ENCODE measurements around the gene AMPH. TPM values are rescaled to one million over a fixed set of nuclear protein-coding genes. Genes with fewer than 3 reads are reported as not detected.

Gene AMPH
- total and polyA plus RNA-seq, 9 of the 15 experiments (the other 6 are each of a cell fraction or from before 2014, with no cell fraction given), result 0.03 to 0.35 TPM; not detected in 7

GRCh38 chr7:38393874-38394273, 237.3 kb downstream of the AMPH start:
- in situ Hi-C loops (cut with MboI) (no loop called here), intact Hi-C loops (cut with micrococcal nuclease) (no loop called here)
- Histone ChIP-seq H3K4me1 (replicated peaks in 1 of 2; ENCODE audit: control insufficient read depth in 2 of 2, insufficient read depth in 2 of 2, low read length in 2 of 2) (no peaks in the 10 kb centered on the region), H3K36me3 (ENCODE audit: control insufficient read depth, insufficient read depth, low read length) (no peaks in the 10 kb centered on the region), H3K9ac (ENCODE audit: insufficient read depth in 1 of 2, low read depth in 2 of 2, low read length in 2 of 2) (no peak overlapping the region), H3K9me3 (replicated peaks; ENCODE audit: control insufficient read depth, insufficient read depth, low read depth, low read length) (no peaks in the 10 kb centered on the region), H3K27me3 (ENCODE audit: control insufficient read depth in 2 of 2, insufficient read depth in 2 of 2, low read length in 2 of 2) (no peaks in the 10 kb centered on the region), H3K9me1 (ENCODE audit: control insufficient read depth, insufficient read depth, low read length) (no peaks in the 10 kb centered on the region), H3K27ac (ENCODE audit: extremely low read depth, low read depth, low read length) (no peak overlapping the region), H3K79me2 (ENCODE audit: control insufficient read depth, insufficient read depth, low read length) (no peaks in the 10 kb centered on the region), H3K4me2 (ENCODE audit: insufficient read depth, low read length) (no peak overlapping the region), H2AFZ (ENCODE audit: low read depth, low read length) (no peak overlapping the region), H3K4me3 (no peak overlapping the region), H4K20me1 (replicated peaks; ENCODE audit: control insufficient read depth, insufficient read depth, low read length) (no peaks in the 10 kb centered on the region)
- no peak for TF ChIP-seq KLF1 (tag; IDR thresholded peaks at IDR 0.05)
- TF ChIP-seq FOXA1 (IDR thresholded peaks at IDR 0.05; ENCODE audit: borderline replicate concordance), result no peak
- no peak for TF ChIP-seq C11orf30 (IDR thresholded peaks at IDR 0.05; ENCODE audit: low read depth)
- TF ChIP-seq MXD1 (CRISPR knock-in tag; IDR thresholded peaks at IDR 0.05; ENCODE audit: borderline replicate concordance, poor library complexity, severe bottlenecking), result no peak
- TF ChIP-seq HNRNPH1 (optimal IDR thresholded peaks at IDR 0.05; ENCODE audit: low read depth, low read length), result no peak
- TF ChIP-seq ZNF384 (IDR thresholded peaks at IDR 0.05; ENCODE audit: low read depth, low read length), result no peak
- TF ChIP-seq SRSF1 (IDR thresholded peaks at IDR 0.05; ENCODE audit: low read depth, low read length), result no peak
- TF ChIP-seq TCF15 (CRISPR knock-in tag; IDR thresholded peaks at IDR 0.05), result no peak
- TF ChIP-seq WHSC1 (IDR thresholded peaks at IDR 0.05; ENCODE audit: low read length), result no peak
- no peak for TF ChIP-seq CBFA2T2 (conservative IDR thresholded peaks at IDR 0.05)
- TF ChIP-seq FOXJ2 (tag; IDR thresholded peaks at IDR 0.05), result no peak
- TF ChIP-seq DACH1 (IDR thresholded peaks at IDR 0.05; ENCODE audit: partially characterized antibody), result no peak
- no peak for TF ChIP-seq SMAD1 (IDR thresholded peaks at IDR 0.05; ENCODE audit: low read depth, low read length, partially characterized antibody)
- 14% methylated on average over 5 of the region's 5 CpGs for WGBS (ENCODE audit: insufficient coverage, low coverage, missing lambda C conversion rate)
- DNase-seq (ENCODE audit: extremely low read depth in 1 of 4, low spot score in 3 of 4) (no peak), FAIRE-seq (no peak), ATAC-seq (no peak)
- CTCF ChIA-PET (ENCODE audit: low intra/inter-chr PET ratio), result no interaction called here
- no TSS peak for BruUV-seq (replicated peaks)
- POLR2A ChIA-PET, result interaction anchor here (0.6 to 1.2 kb wide), 2 partner anchors 9 to 266 kb away, joined by 3 to 6 read pairs; no protein-coding TSS in a partner anchor

All from K562 (cell line).